Upper lobe of right lung (tissue), 1 donor: ENCODE measurements around the gene GNAT2. TPM values are rescaled to one million over a fixed set of nuclear protein-coding genes. Genes with fewer than 3 reads are reported as not detected.

ENCODE experiments used
- ATAC-seq: fragments of 200-7000 bp; cut with Tn5 transposase; one replicate; pipeline ENCODE4 v1.9.1; 2020; ENCODE audit warnings: mild to moderate bottlenecking, moderate library complexity
- DNase-seq: peaks from one replicate; pipeline ENCODE4 v3.0.0-alpha.2; 2020
- H3K27ac ChIP-seq: fragments of 200-600 bp; one replicate; pipeline ENCODE4 v1.8.0; 2022
- H3K27me3 ChIP-seq: fragments of 200-600 bp; one replicate; pipeline ENCODE4 v1.8.0; 2022; ENCODE audit warnings: mild to moderate bottlenecking
- H3K36me3 ChIP-seq: fragments of 200-600 bp; one replicate; pipeline ENCODE4 v1.8.0; 2022
- H3K4me1 ChIP-seq: fragments of 200-600 bp; one replicate; pipeline ENCODE4 v1.8.0; 2022
- H3K4me3 ChIP-seq: fragments of 200-600 bp; one replicate; pipeline ENCODE4 v1.8.0; 2022; ENCODE audit warnings: mild to moderate bottlenecking
- H3K9me3 ChIP-seq: fragments of 200-600 bp; one replicate; pipeline ENCODE4 v1.8.0; 2022
- CTCF ChIP-seq: fragments of 200-600 bp; IDR thresholded peaks from one replicate; pipeline ENCODE4 v1.8.0; 2022; ENCODE audit warnings: antibody characterized with exemption
- intact Hi-C: fragments of 100-400 bp; cut with DNase I; formaldehyde crosslinking; loops from one replicate; pipeline ENCODE4 v1.11.0; 2022
- total RNA-seq: library from RNA; stranded (reverse); fragmentation: NEBNext Ultra II Directional; extraction: Animal tissue kit (Norgen Biotek cat#: 25700); gene quantifications from one replicate; pipeline ENCODE4 v1.2.1, GENCODE V29; 2021
- donor health status: DM: no; HTN: yes; CAD: no; lungs with severe emphysema.

The GNAT2 gene
- total RNA-seq, 1 donor from 2014 or later = not detected

- no peaks in the 10 kb centered on the region for H3K9me3 ChIP-seq
- H3K4me3 ChIP-seq = peak within 1 kb of the TSS; percentile 74
- peak; percentile 97 for ATAC-seq
- H3K27me3 ChIP-seq = no peaks in the 10 kb centered on the region
- H3K36me3 ChIP-seq = peaks cover 7% of the 10 kb centered on the region
- H3K4me1 ChIP-seq = peaks cover 11% of the 10 kb centered on the region
- TF ChIP-seq CTCF = no peak
- intact Hi-C loops = no loop called here
- peak; percentile 93 for DNase-seq
- peak within 1 kb of the TSS; percentile 83 for H3K27ac ChIP-seq
Measured at GRCh38 chr1:109655615-109656519, 36.5 kb upstream of the GNAT2 start, which contains the start of gene GSTM4. GSTM4 (plus strand) TSS chr1:109656099; CDS start chr1:109656390, 291 bp downstream.

- H3K4me1 ChIP-seq = peaks cover 11% of the 10 kb centered on the region
- no peak for TF ChIP-seq CTCF
- no peak overlapping the region for H3K4me3 ChIP-seq
- H3K9me3 ChIP-seq = no peaks in the 10 kb centered on the region
- no peak overlapping the region for H3K27ac ChIP-seq
- intact Hi-C loops = no loop called here
- DNase-seq = no peak
- no peak for ATAC-seq
- no peaks in the 10 kb centered on the region for H3K27me3 ChIP-seq
- H3K36me3 ChIP-seq = peaks cover 3% of the 10 kb centered on the region
Measured at GRCh38 chr1:109654519-109654918, 35.1 kb upstream of the GNAT2 start.

- peaks cover 11% of the 10 kb centered on the region for H3K4me1 ChIP-seq
- no peak overlapping the region for H3K27ac ChIP-seq
- no peak overlapping the region for H3K4me3 ChIP-seq
- intact Hi-C loops = no loop called here
- no peaks in the 10 kb centered on the region for H3K9me3 ChIP-seq
- TF ChIP-seq CTCF = no peak
- no peaks in the 10 kb centered on the region for H3K27me3 ChIP-seq
- ATAC-seq (no peak), DNase-seq (no peak)
- H3K36me3 ChIP-seq = no peaks in the 10 kb centered on the region
Measured at GRCh38 chr1:109653306-109653705, 33.9 kb upstream of the GNAT2 start.

- no peak for ATAC-seq
- no peak for DNase-seq
- TF ChIP-seq CTCF = no peak
- H3K9me3 ChIP-seq = no peaks in the 10 kb centered on the region
- no peaks in the 10 kb centered on the region for H3K36me3 ChIP-seq
- H3K27ac ChIP-seq = no peak overlapping the region
- H3K4me1 ChIP-seq = peaks cover 11% of the 10 kb centered on the region
- H3K4me3 ChIP-seq = no peak overlapping the region
- no peaks in the 10 kb centered on the region for H3K27me3 ChIP-seq
- intact Hi-C loops = no loop called here
Measured at GRCh38 chr1:109652402-109652801, 33.0 kb upstream of the GNAT2 start.

- TF ChIP-seq CTCF = no peak
Measured at GRCh38 chr1:109650609-109651008, 31.2 kb upstream of the GNAT2 start.

More at GRCh38 chr1:109650609-109651008, 31.2 kb upstream of the GNAT2 start:
- no peak overlapping the region for H3K4me3 ChIP-seq
- no peak overlapping the region for H3K27ac ChIP-seq
- no peaks in the 10 kb centered on the region for H3K9me3 ChIP-seq
- H3K27me3 ChIP-seq = no peaks in the 10 kb centered on the region
- intact Hi-C loops = no loop called here
- no peak for DNase-seq
- no peak for ATAC-seq
- no peaks in the 10 kb centered on the region for H3K36me3 ChIP-seq
- peaks cover 8% of the 10 kb centered on the region for H3K4me1 ChIP-seq
